Natural killer cell treated with Interleukin-12 subunit alpha and Interleukin-12 subunit beta and Interleukin-15 and Interleukin-18, amount 100 ng/mL, for 72 hours (primary cell): ENCODE results near the gene ZKSCAN4. TPM values are rescaled to one million over a fixed set of nuclear protein-coding genes. Genes with fewer than 3 reads are reported as not detected.

Experiments used
- ATAC-seq, 2 donors: fragments of 150-1000 bp; cut with Tn5 transposase in 1 of 2; sonication (Bioruptor Pico), chemical (Tn5 transposase) in 1 of 2; 2 replicates each; pipeline ENCODE4 v1.10.0; 2021
- DNase-seq: peaks from one replicate; pipeline ENCODE4 v3.0.0; 2022; ENCODE audit warnings: low spot score
- H3K27ac Mint-ChIP-seq, 2 donors: 1 replicate in 1 of 2; 2 replicates in 1 of 2; pipeline ENCODE4 v1.8.0; 2022; ENCODE audit warnings: mixed read lengths in 2 of 2, mild to moderate bottlenecking in 1 of 2, moderate library complexity in 1 of 2
- H3K27me3 Mint-ChIP-seq, 2 donors: 1 replicate in 1 of 2; 2 replicates in 1 of 2; pipeline ENCODE4 v1.8.0; 2022; ENCODE audit warnings: mixed read lengths in 2 of 2
- H3K36me3 Mint-ChIP-seq: one replicate; pipeline ENCODE4 v1.8.0; 2022; ENCODE audit warnings: mixed read lengths
- H3K4me1 Mint-ChIP-seq, 2 donors: 1 replicate in 1 of 2; 2 replicates in 1 of 2; pipeline ENCODE4 v1.8.0; 2022; ENCODE audit warnings: low read depth in 2 of 2, mixed read lengths in 2 of 2, mild to moderate bottlenecking in 1 of 2
- H3K4me3 Mint-ChIP-seq: one replicate; pipeline ENCODE4 v1.8.0; 2022; ENCODE audit warnings: mixed read lengths
- H3K9me3 Mint-ChIP-seq: 2 replicates; pipeline ENCODE4 v1.8.0; 2022; ENCODE audit warnings: mixed read lengths
- total RNA-seq, 2 donors: library from RNA; stranded (reverse); gene quantifications; one replicate each; pipeline ENCODE4 v1.2.3, GENCODE V29; 2022

The ZKSCAN4 gene
- total RNA-seq: 1 to 10 TPM; 3.3 to 4.7 TPM

- peaks cover 0 to 9% of the 10 kb centered on the region in 2 donors for H3K27me3 Mint-ChIP-seq
- H3K36me3 Mint-ChIP-seq: peaks cover 6% of the 10 kb centered on the region
- H3K9me3 Mint-ChIP-seq: peaks cover 5% of the 10 kb centered on the region
- DNase-seq (peak; percentile 80), ATAC-seq (peak; percentile 91 to 92)
- H3K27ac Mint-ChIP-seq: peak within 1 kb of the TSS; percentile 85 to 96
- H3K4me3 Mint-ChIP-seq: peak within 1 kb of the TSS; percentile 100
- peaks cover 20 to 28% of the 10 kb centered on the region in 2 donors for H3K4me1 Mint-ChIP-seq
These were observed at the start of gene ZKSCAN4 for GRCh38 chr6:28252009-28252975. TSS of gene ZKSCAN4 (minus strand) at chr6:28252269. CDS start at chr6:28251980, 289 bp downstream.

DNA sequence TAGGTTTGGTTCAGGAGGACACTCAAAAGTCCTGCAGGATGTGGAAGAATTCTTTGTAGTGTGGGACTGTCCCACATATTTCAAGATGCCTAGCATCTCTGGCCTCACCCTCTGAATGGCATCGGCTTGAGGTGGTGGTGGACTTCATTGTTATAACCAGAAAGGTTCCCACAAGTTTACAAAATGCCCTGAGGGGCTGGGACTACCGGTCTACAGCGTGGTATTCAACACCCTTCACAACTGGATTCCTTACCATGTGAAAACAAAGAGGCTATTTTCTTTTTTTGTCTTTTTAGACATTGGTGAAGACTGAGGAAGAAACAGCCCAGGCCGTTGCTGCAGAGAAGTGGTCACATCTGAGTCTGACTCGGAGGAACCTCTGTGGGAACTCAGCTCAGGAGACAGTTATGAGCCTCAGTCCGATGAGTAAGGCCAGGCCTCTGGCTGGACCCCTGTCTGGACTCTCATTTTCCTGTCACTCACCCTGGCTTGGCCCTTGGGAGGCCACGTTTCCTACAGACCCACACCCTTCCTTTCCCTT, 44.5 kb upstream of the ZKSCAN4 start:
- no peak overlapping the region for H3K4me3 Mint-ChIP-seq
- ATAC-seq (no peak), DNase-seq (no peak)
- no peaks in the 10 kb centered on the region for H3K4me1 Mint-ChIP-seq
- H3K9me3 Mint-ChIP-seq: no peaks in the 10 kb centered on the region
- no peaks in the 10 kb centered on the region for H3K27me3 Mint-ChIP-seq
- H3K36me3 Mint-ChIP-seq: no peaks in the 10 kb centered on the region
- H3K27ac Mint-ChIP-seq: no peak overlapping the region

- Mint-ChIP-seq H3K9me3 (no peaks in the 10 kb centered on the region), H3K4me3 (no peak overlapping the region), H3K4me1 (no peaks in the 10 kb centered on the region), H3K27ac (no peak overlapping the region), H3K27me3 (peaks cover 0 to 2% of the 10 kb centered on the region in 2 donors), H3K36me3 (no peaks in the 10 kb centered on the region)
- no peak for ATAC-seq
- DNase-seq: no peak
These were observed 43.3 kb upstream of the ZKSCAN4 start for GRCh38 chr6:28295326-28295725.

- no peaks in the 10 kb centered on the region for H3K36me3 Mint-ChIP-seq
- ATAC-seq: no peak
- H3K4me3 Mint-ChIP-seq: no peak overlapping the region
- no peak overlapping the region for H3K27ac Mint-ChIP-seq
- H3K9me3 Mint-ChIP-seq: no peaks in the 10 kb centered on the region
- H3K4me1 Mint-ChIP-seq: no peaks in the 10 kb centered on the region
- no peak for DNase-seq
- H3K27me3 Mint-ChIP-seq: peaks cover 2 to 3% of the 10 kb centered on the region in 2 donors
These were observed 39.5 kb upstream of the ZKSCAN4 start for GRCh38 chr6:28291573-28291972.

- peaks cover 13% of the 10 kb centered on the region for H3K36me3 Mint-ChIP-seq
- H3K27me3 Mint-ChIP-seq: peaks cover 23 to 30% of the 10 kb centered on the region in 2 donors
- H3K4me1 Mint-ChIP-seq: peaks cover 10 to 12% of the 10 kb centered on the region in 2 donors
- DNase-seq (no peak), ATAC-seq (no peak)
- H3K4me3 Mint-ChIP-seq: peak overlapping the region; percentile 22
- H3K27ac Mint-ChIP-seq: no peak overlapping the region
- H3K9me3 Mint-ChIP-seq: no peaks in the 10 kb centered on the region
These were observed 30.9 kb upstream of the ZKSCAN4 start for GRCh38 chr6:28282926-28283325.

DNA sequence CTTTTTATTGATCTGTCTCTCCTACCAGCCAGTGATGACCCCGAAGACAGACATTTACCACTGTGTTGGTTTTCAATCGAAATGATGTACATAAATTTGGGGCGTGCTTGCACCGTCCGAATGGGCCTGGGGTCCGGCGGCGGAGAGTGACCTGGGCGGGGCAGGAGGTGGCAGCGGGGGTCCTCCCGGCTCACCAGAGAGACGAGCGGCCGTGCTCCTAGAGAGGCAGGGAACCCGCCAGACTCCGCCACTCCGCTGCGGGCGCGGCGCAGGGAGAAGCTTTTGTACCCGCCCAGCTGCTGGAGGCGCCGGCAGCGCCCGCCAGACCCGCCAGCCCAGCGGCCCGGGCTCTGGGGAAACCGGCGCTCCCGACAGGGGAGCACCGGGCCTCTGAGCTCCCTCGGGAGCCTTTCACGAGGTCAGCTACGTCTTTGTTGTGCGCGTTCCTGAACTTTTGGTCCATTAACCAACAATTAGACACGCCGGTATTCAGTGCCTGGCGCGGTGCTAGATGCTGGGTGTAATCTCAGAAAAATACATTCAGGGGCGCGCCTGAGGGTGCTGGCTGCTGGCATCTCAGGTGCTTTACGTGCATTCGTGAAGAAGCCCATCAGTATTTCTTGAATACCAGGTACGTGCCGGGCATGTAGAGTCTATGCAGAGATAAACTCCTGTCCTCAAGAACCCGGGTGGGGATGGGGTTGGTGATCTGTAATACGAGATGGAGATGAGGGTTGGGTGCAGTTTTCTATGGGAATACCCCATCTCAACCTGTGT, 29.4 kb upstream of the ZKSCAN4 start, which contains the start of gene PGBD1:
TSS of gene PGBD1 (plus strand) at position 285 of the 777 bp plus-strand sequence. CDS start 2,242 bp downstream, outside the sequence.
- ATAC-seq: peak; percentile 91 to 92
- Mint-ChIP-seq H3K4me1 (peaks cover 10 to 12% of the 10 kb centered on the region in 2 donors), H3K27me3 (peaks cover 23 to 26% of the 10 kb centered on the region in 2 donors), H3K36me3 (peaks cover 21% of the 10 kb centered on the region), H3K27ac (no peak within 1 kb of the TSS), H3K9me3 (no peaks in the 10 kb centered on the region), H3K4me3 (peak within 1 kb of the TSS; percentile 77)
- DNase-seq: peak; percentile 71

DNA sequence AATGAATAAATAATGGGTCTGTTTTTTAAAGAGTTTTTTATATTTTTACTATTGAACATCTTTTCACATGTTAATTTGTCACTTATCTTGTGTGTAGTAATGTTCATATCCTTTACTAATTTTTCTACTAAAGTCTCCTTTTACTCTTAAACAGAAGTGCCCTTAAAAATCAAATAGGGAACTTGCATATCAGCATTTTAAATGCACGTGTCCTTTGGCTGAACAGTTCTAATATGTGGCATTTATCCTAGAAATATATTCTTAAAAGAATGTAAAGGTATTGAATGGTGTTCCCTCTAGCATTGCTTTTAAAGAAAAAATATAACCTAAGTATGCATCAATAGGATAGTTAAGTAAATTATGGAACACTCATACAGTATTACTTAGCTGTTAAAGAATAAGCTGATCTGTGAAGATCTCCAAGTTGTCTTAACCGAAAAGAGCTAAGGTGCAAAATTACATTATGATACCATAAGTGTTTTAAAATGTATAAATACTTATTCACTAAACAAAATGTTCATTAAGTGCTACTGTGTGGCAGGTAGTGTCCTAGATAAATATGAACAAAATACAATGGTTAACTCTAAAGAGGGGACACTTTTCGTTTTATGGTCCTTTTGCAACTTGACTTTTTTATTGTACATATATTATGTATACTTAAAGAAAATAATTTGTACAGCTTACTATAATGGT, 28.7 kb upstream of the ZKSCAN4 start:
- ATAC-seq: no peak

DNA sequence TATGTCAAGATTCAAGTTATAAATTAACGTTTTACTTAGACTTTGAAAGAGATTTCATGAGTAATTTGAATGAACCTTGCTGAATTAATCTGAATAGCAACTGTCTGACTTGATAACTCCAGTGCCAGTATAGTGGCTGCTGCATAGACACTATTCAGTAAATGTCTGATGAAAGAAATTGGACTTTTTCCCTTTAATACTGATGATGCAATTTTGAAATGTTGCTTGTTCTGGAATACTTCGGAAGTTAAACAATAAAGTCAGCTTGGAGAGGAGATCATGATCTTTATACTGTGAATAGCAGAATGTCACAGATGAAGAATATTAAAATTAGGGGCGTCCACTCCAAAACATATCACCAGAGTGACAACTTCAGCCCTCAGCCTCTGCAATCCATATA, 25.7 kb upstream of the ZKSCAN4 start:
- Mint-ChIP-seq H3K27ac (no peak overlapping the region), H3K36me3 (peaks cover 42% of the 10 kb centered on the region), H3K4me1 (peaks cover 14 to 18% of the 10 kb centered on the region in 2 donors), H3K9me3 (no peaks in the 10 kb centered on the region), H3K4me3 (no peak overlapping the region), H3K27me3 (peaks cover 11% of the 10 kb centered on the region in 2 donors)
- DNase-seq (no peak), ATAC-seq (no peak)

More for the DNA sequence above, 28.7 kb upstream of the ZKSCAN4 start:
- Mint-ChIP-seq H3K9me3 (no peaks in the 10 kb centered on the region), H3K4me1 (peaks cover 10 to 12% of the 10 kb centered on the region in 2 donors), H3K4me3 (peak overlapping the region; percentile 77), H3K36me3 (peaks cover 28% of the 10 kb centered on the region), H3K27me3 (peaks cover 23% of the 10 kb centered on the region in 2 donors), H3K27ac (no peak overlapping the region)
- no peak for DNase-seq

DNA sequence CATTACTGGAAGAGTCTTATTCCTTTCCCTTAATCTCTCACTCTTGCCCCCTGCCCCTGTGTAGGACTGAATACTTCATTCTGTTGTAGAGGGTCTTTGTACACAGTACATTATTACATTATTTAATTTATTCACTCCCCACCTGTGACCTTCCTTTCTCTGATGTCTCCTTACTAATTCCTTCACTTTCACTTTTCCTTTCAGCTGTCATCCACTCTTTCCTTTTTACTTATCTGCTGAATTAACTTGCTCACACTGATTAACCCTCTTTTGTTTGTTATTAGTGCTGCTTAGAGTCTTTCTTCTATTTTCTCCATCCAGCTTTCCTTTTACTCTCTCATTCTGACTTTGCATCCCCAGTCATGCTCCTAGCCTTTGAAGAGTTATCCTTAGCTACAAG, 22.8 kb upstream of the ZKSCAN4 start:
- Mint-ChIP-seq H3K9me3 (no peaks in the 10 kb centered on the region), H3K36me3 (peaks cover 31% of the 10 kb centered on the region), H3K4me1 (peaks cover 4 to 16% of the 10 kb centered on the region in 2 donors), H3K27ac (peak overlapping the region in 1 of 2 donors; percentile 8), H3K27me3 (no peaks in the 10 kb centered on the region), H3K4me3 (no peak overlapping the region)
- DNase-seq (no peak), ATAC-seq (no peak)

DNA sequence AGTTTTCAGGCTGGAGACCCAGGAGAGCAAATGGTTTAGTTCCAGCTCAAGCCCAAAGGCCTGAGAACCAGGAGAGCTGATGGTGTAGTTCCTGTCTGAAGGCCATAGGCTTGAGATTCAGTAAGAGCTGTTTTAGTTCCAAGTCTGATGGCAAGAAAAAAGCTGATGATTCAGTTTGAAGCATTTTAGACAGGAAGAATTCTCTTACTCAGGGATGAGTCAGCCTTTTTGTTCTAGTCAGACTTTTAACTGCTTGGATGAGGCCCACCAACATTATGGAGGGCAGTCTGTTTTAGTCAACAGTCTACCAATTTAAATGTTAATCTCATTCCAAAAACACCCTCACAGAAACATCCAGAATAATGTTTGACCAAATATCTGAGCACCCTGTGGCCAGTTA, 17.4 kb upstream of the ZKSCAN4 start:
- H3K36me3 Mint-ChIP-seq: peaks cover 7% of the 10 kb centered on the region
- H3K27ac Mint-ChIP-seq: peak overlapping the region; percentile 47 to 58
- H3K4me1 Mint-ChIP-seq: peaks cover 6 to 14% of the 10 kb centered on the region in 2 donors
- H3K9me3 Mint-ChIP-seq: no peaks in the 10 kb centered on the region
- no peak overlapping the region for H3K4me3 Mint-ChIP-seq
- ATAC-seq (peak in 1 of 2 donors; percentile 52), DNase-seq (no peak)
- H3K27me3 Mint-ChIP-seq: peaks cover 2 to 5% of the 10 kb centered on the region in 2 donors

- Mint-ChIP-seq H3K27ac (no peak overlapping the region), H3K4me1 (peaks cover 6 to 14% of the 10 kb centered on the region in 2 donors), H3K27me3 (peaks cover 7 to 9% of the 10 kb centered on the region in 2 donors), H3K4me3 (no peak overlapping the region), H3K36me3 (no peaks in the 10 kb centered on the region), H3K9me3 (no peaks in the 10 kb centered on the region)
- DNase-seq (no peak), ATAC-seq (no peak)
These were observed 15.6 kb upstream of the ZKSCAN4 start for GRCh38 chr6:28267695-28268059.

DNA sequence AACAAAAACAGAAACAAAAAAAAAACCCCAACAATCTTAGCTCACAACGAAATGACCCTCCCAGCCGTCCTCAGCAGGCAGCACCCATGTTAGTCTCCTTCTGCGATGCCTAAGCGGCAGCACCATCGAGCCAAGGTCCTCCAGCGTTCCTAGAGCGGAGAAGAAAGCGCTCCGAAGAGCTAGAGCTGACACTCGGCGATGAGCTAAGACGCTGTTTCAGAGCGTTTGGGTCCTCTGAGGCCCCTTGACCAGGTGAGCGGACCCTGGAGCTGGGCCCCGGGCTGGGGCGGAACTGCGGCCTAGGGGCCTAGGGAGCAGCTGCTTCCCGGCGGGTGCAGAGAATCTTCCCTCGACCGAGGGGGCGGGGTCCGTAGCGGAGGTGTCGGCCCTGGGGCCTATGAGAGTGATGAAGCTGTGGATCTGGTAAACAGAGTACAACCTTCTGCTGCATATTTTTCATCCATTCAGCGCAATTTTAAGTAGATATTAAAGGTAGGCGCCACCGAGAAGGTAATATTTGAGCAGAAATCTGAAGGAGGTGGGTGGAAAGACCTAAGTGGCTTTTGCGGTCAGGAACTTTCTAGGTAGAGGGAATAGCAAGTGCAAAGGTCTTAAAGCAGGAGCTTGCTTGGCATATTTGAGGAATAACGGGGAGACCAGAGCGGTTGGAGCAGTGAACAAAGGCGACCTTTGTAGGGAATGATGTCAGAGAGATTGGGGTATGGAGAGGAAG, 15.1 kb upstream of the ZKSCAN4 start, which contains the start of gene ZSCAN26:
TSS of gene ZSCAN26 (plus strand) at position 182 of the 733 bp plus-strand sequence. CDS start 4,777 bp downstream, outside the sequence.
- Mint-ChIP-seq H3K36me3 (no peaks in the 10 kb centered on the region), H3K4me3 (no peak within 1 kb of the TSS), H3K4me1 (peaks cover 6 to 14% of the 10 kb centered on the region in 2 donors), H3K27ac (no peak within 1 kb of the TSS), H3K27me3 (peaks cover 7 to 9% of the 10 kb centered on the region in 2 donors), H3K9me3 (no peaks in the 10 kb centered on the region)
- DNase-seq (peak; percentile 88), ATAC-seq (peak; percentile 94)
